ENCODE data around the gene ZFP69B.

- TF ChIP-seq EZH2 (IDR thresholded peaks at IDR 0.05; ENCODE audit: borderline replicate concordance, low read length) = no peak
- TF ChIP-seq, protein P1, sequence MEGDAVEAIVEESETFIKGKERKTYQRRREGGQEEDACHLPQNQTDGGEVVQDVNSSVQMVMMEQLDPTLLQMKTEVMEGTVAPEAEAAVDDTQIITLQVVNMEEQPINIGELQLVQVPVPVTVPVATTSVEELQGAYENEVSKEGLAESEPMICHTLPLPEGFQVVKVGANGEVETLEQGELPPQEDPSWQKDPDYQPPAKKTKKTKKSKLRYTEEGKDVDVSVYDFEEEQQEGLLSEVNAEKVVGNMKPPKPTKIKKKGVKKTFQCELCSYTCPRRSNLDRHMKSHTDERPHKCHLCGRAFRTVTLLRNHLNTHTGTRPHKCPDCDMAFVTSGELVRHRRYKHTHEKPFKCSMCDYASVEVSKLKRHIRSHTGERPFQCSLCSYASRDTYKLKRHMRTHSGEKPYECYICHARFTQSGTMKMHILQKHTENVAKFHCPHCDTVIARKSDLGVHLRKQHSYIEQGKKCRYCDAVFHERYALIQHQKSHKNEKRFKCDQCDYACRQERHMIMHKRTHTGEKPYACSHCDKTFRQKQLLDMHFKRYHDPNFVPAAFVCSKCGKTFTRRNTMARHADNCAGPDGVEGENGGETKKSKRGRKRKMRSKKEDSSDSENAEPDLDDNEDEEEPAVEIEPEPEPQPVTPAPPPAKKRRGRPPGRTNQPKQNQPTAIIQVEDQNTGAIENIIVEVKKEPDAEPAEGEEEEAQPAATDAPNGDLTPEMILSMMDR (IDR thresholded peaks at IDR 0.05; ENCODE audit: low read length) = no peak
Observed at GRCh38 chr1:40411843-40412242, 38.4 kb upstream of the ZFP69B start.
